PC-3 (cell line): ENCODE data around the gene P3H2.

Experiments used
- CTCF ChIP-seq: fragments of 300-600 bp; sonication (generic); conservative IDR thresholded peaks from 2 replicates; pipeline ENCODE4 v1.5.1; 2017; ENCODE audit warnings: antibody characterized with exemption, low read depth, mild to moderate bottlenecking, low read length
- EZH2 ChIP-seq: fragments of 300-600 bp; sonication (generic); IDR thresholded peaks from one replicate; pipeline ENCODE4 v1.6.1; 2017; ENCODE audit warnings: antibody characterized with exemption, mild to moderate bottlenecking, low read length; ENCODE audit not compliant: unreplicated experiment
- EZH2phosphoT487 ChIP-seq: fragments of 300-600 bp; sonication (generic); IDR thresholded peaks from 2 replicates; pipeline ENCODE4 v1.6.1; 2018; ENCODE audit warnings: mild to moderate bottlenecking, antibody characterized with exemption, low read length, borderline replicate concordance

GRCh38 chr3:190058521-190059241 lies 62.0 kb downstream of the P3H2 start:
- TF ChIP-seq CTCF (no peak), EZH2 (no peak), EZH2phosphoT487 (no peak)
